ENCODE measurements around the gene EGLN3.
"Not testable (repeated sequence)": the region's sequence is repeated elsewhere in the genome, so short reads cannot be mapped to it uniquely, and the experiment has no call there.

EGLN3 gene

GRCh38 chr14:33932033-33932432, 18.8 kb downstream of the EGLN3 start:
- TF ChIP-seq CTCF (IDR thresholded peaks at IDR 0.05; ENCODE audit: control insufficient read depth, extremely low read depth, insufficient read depth) = no peak
- H3K4me3 ChIP-seq (ENCODE audit: low read depth, low read length) = no peak overlapping the region
- DNase-seq (ENCODE audit: low read depth) = no peak

- TF ChIP-seq CTCF (IDR thresholded peaks at IDR 0.05; ENCODE audit: control insufficient read depth, extremely low read depth, insufficient read depth) = no peak
- DNase-seq (ENCODE audit: low read depth) = no peak
- no peak overlapping the region for H3K4me3 ChIP-seq (ENCODE audit: low read depth, low read length)
Measured at GRCh38 chr14:33931461-33931860, 19.4 kb downstream of the EGLN3 start.

- DNase-seq (ENCODE audit: low read depth) = no peak
- no peak for TF ChIP-seq CTCF (IDR thresholded peaks at IDR 0.05; ENCODE audit: control insufficient read depth, extremely low read depth, insufficient read depth)
- H3K4me3 ChIP-seq (ENCODE audit: low read depth, low read length) = no peak overlapping the region
Measured at GRCh38 chr14:33930439-33930838, 20.4 kb downstream of the EGLN3 start.

GRCh38 chr14:33929799-33930408, 21.0 kb downstream of the EGLN3 start:
- no peak overlapping the region for H3K4me3 ChIP-seq (ENCODE audit: low read depth, low read length)
- no peak for TF ChIP-seq CTCF (IDR thresholded peaks at IDR 0.05; ENCODE audit: control insufficient read depth, extremely low read depth, insufficient read depth)
- DNase-seq (ENCODE audit: low read depth) = no peak

- DNase-seq (ENCODE audit: low read depth) = no peak
- no peak overlapping the region for H3K4me3 ChIP-seq (ENCODE audit: low read depth, low read length)
- no peak for TF ChIP-seq CTCF (IDR thresholded peaks at IDR 0.05; ENCODE audit: control insufficient read depth, extremely low read depth, insufficient read depth)
Measured at GRCh38 chr14:33928895-33929294, 22.0 kb downstream of the EGLN3 start.

GRCh38 chr14:33927944-33928343, 22.9 kb downstream of the EGLN3 start:
- DNase-seq (ENCODE audit: low read depth) = no peak
- no peak overlapping the region for H3K4me3 ChIP-seq (ENCODE audit: low read depth, low read length)
- TF ChIP-seq CTCF (IDR thresholded peaks at IDR 0.05; ENCODE audit: control insufficient read depth, extremely low read depth, insufficient read depth) = no peak

GRCh38 chr14:33926967-33927366, 23.9 kb downstream of the EGLN3 start:
- not testable (repeated sequence) for DNase-seq (ENCODE audit: low read depth); H3K4me3 ChIP-seq (ENCODE audit: low read depth, low read length)
